Tibial nerve (tissue), 4 donors: ENCODE results near the gene TMCO4. TPM values are rescaled to one million over a fixed set of nuclear protein-coding genes. Genes with fewer than 3 reads are reported as not detected.

ENCODE experiments used
- DNase-seq, 2 donors: peaks; one replicate each; pipeline ENCODE4 v3.0.0-alpha.2; 2019; ENCODE audit warnings: low spot score in 2 of 2
- H3K27ac ChIP-seq, 4 donors: fragments of 200-600 bp; sonication (generic) in 3 of 4; one replicate each; pipeline ENCODE4 v1.5.1; 2017 to 2019; ENCODE audit warnings: mild to moderate bottlenecking in 1 of 4
- H3K27me3 ChIP-seq, 2 donors: fragments of 200-600 bp; sonication (generic) in 1 of 2; one replicate each; pipeline versions ENCODE4 v1.5.1 to v1.6.0; 2017 to 2019
- H3K36me3 ChIP-seq, 3 donors: fragments of 200-600 bp; sonication (generic); one replicate each; pipeline ENCODE4 v1.5.1; 2018 to 2019
- H3K4me1 ChIP-seq, 4 donors: fragments of 200-600 bp; sonication (generic) in 3 of 4; one replicate each; pipeline ENCODE4 v1.5.1; 2017 to 2019
- H3K4me3 ChIP-seq, 4 donors: fragments of 200-600 bp; sonication (generic) in 3 of 4; one replicate each; pipeline ENCODE4 v1.5.1; 2017 to 2019; ENCODE audit warnings: mild to moderate bottlenecking in 1 of 4, moderate library complexity in 1 of 4
- H3K9me3 ChIP-seq, 4 donors: fragments of 200-600 bp; sonication (generic) in 3 of 4; one replicate each; pipeline ENCODE4 v1.5.1; 2017 to 2019
- EP300 ChIP-seq, 2 donors: sonication (generic); formaldehyde crosslinking; IDR thresholded peaks; one replicate each; pipeline ENCODE4 v1.6.1; 2017; ENCODE audit warnings: antibody characterized with exemption in 2 of 2, mild to moderate bottlenecking in 1 of 2
- POLR2A ChIP-seq, 2 donors: fragments of 450-650 bp; IDR thresholded peaks; one replicate each; pipeline ENCODE4 v1.6.1; 2017; ENCODE audit warnings: antibody characterized with exemption in 2 of 2, mild to moderate bottlenecking in 2 of 2, moderate library complexity in 2 of 2
- WGBS, 2 donors: methylation state at CpG; one replicate each; pipeline ENCODE4 v1.1.5; 2018; 5-methylcytosine and 5-hydroxymethylcytosine counted together
- total RNA-seq, 4 donors: library from RNA; depleted of rRNA; stranded (reverse); fragments of >200 nt; gene quantifications; one replicate each; pipeline ENCODE4 v1.1.0, GENCODE V29; 2016
- TF ChIP-seq, protein P1 (sequence below), 5 experiments: fragments of 200-600 bp in 3 of 5; fragments of 450-650 bp in 2 of 5; sonication (generic) in 3 of 5; IDR thresholded peaks; one replicate each; pipeline ENCODE4 v1.5.1; 2016 to 2019; ENCODE audit warnings: antibody characterized with exemption in 5 of 5, mild to moderate bottlenecking in 3 of 5, moderate library complexity in 2 of 5

TMCO4 gene
- total RNA-seq, 4 donors from 2014 or later = 19.3 to 37.5 (median 29.3) TPM

DNA sequence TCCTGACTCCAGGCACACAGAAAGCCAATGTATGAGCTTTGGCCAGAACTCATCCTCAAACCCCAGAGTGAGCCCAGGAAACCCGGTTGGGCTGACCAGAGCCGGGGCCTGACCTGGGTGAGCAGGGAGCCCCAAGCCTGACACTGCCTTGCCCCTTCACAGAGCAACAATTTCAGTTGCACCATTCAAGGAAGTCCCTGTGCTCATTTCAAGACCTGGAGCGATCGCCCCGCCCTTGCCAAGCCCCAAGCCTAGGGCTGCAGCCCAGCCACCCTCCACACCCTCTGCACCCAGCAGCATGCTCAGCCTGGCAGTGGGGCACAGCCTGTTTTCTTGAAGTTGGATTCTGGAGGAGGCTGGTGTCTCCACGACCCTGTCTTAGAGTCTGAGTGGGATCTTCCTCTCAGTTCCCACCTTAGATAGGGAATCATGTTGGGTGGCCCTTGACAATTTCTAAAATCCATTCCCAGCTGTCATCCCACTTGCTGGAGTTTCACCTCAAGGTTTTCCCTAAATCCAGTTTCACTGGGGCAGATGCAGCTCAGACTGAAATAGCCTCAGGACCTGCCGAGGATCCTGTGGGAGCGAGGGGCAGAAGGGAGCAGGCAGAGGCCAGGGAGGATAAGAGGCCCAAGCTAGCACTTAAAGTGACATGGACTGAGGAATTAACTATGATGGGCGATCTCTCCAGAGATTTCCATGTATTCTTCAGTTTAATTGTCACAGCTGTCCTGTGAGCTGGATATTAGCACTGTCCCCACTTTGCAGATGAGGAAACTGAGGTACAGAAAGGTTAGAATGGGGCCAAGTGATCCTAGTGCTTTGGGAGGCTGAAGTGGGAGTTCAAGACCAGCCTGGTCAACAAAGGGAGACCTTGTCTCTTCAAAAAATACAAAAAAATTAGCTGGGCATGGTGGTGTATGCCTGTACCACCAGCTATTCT, 153.1 kb downstream of the TMCO4 start:
- no peak for TF ChIP-seq EP300 (IDR thresholded peaks at IDR 0.05)
- TF ChIP-seq POLR2A (IDR thresholded peaks at IDR 0.05) = no peak
- TF ChIP-seq, protein P1, sequence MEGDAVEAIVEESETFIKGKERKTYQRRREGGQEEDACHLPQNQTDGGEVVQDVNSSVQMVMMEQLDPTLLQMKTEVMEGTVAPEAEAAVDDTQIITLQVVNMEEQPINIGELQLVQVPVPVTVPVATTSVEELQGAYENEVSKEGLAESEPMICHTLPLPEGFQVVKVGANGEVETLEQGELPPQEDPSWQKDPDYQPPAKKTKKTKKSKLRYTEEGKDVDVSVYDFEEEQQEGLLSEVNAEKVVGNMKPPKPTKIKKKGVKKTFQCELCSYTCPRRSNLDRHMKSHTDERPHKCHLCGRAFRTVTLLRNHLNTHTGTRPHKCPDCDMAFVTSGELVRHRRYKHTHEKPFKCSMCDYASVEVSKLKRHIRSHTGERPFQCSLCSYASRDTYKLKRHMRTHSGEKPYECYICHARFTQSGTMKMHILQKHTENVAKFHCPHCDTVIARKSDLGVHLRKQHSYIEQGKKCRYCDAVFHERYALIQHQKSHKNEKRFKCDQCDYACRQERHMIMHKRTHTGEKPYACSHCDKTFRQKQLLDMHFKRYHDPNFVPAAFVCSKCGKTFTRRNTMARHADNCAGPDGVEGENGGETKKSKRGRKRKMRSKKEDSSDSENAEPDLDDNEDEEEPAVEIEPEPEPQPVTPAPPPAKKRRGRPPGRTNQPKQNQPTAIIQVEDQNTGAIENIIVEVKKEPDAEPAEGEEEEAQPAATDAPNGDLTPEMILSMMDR (IDR thresholded peaks at IDR 0.05) = no peak
- peaks cover 0 to 8% of the 10 kb centered on the region in 2 donors for H3K27me3 ChIP-seq
- WGBS, 2 donors = 79 to 82% methylated on average over 6 to 7 of the region's 9 CpGs
- H3K27ac ChIP-seq = peak overlapping the region; percentile 22 to 95 (median 90)
- DNase-seq = no peak
- H3K36me3 ChIP-seq = no peaks in the 10 kb centered on the region
- H3K4me3 ChIP-seq = peak overlapping the region in 2 of 4 donors; percentile 46 to 72
- H3K4me1 ChIP-seq = peaks cover 0 to 68% (median 32%) of the 10 kb centered on the region in 4 donors
- no peaks in the 10 kb centered on the region for H3K9me3 ChIP-seq

DNA sequence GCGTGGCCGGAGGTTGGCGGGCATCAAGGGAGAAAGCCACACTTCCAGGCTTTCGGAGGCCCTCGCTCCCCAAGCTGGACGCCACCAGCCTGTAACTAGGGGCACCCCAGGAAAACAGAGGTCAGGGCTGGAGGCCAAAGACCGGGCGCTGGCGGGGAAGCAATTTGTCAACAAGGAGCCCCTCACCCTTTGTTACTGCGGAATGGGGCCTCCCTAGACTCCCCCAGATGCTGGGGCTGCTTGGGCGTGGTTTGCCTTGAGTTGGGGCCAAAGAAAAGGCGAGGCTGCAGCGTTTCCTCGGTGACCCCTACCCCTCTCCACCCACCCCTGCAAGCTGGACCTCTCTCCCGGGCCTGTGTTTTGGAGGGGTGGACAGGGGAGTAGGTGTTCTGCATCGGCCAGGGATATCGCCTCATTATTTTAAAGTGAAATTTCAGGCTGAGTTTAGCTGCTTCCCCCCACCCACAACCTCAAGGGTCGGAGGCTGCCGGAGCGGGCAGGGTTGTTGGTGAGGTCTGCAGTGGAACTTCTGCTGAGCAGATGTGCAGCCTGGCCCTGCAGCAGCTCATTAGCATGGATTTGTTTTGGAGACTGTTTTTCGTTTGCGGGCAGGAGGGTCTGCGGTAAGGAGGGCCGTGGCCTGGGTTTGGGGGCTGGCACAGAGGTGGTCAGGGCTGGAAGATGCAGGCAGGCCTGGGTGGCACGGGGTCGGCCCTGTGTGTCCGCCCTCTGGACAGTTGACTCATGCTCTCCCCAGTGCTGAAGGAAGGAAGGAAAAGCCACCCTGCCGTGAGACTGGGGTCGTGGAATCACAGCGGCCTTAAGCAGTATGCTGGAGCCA, 154.1 kb downstream of the TMCO4 start:
- H3K27ac ChIP-seq = peak overlapping the region; percentile 86 to 95 (median 90)
- 34 to 41% methylated on average over 23 to 27 of the region's 30 CpGs for WGBS, 2 donors

DNA sequence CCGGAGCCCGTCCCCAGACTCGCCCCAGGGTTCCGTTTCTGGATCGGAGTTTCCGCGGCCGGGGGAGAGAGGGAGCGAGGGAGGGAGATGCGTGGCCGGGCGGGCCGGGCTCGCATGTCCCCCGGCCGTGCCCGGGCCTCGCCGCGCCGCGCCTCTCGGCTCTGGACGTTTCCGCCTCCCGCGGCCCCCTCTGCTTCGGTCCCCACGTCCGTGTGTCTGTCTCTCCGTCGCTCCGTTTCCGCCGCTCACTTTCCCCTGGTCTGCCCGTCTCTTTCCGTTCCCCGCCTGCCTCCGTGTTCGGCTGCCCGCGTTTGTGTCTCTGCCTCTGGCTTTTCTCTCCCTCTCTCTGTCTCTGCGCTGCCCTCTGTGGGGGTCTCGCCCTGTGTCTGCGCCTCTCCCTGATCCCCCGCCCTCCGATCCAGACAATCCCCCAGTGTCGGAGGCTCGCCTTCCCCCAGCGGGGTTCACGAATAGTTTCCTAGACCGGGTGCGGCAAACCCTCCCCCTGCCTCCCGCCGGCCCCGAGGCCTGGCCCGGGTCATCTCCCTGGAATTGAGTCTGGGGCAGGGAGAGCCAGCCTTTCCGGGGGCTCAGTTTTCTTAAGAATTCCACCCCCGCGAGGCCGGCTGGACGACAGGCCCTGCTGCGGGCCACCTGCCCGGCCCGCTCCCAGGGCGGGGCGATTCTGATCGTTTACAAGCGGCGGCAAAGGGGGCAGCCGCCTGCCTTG, 154.9 kb downstream of the TMCO4 start:
- Histone ChIP-seq H3K4me1 (peaks cover 0 to 61% (median 22%) of the 10 kb centered on the region in 4 donors), H3K9me3 (no peaks in the 10 kb centered on the region), H3K27me3 (peaks cover 0 to 8% of the 10 kb centered on the region in 2 donors), H3K27ac (peak overlapping the region; percentile 86 to 95 (median 90)), H3K4me3 (peak overlapping the region; percentile 46 to 72 (median 61)), H3K36me3 (no peaks in the 10 kb centered on the region)
- WGBS, 2 donors = 1 to 2% methylated on average over 50 to 60 of the region's 71 CpGs
- TF ChIP-seq POLR2A (IDR thresholded peaks at IDR 0.05) (no peak), EP300 (IDR thresholded peaks at IDR 0.05) (no peak)
- TF ChIP-seq, protein P1 (IDR thresholded peaks at IDR 0.05) = no peak
- DNase-seq = no peak

More for the DNA sequence above, 154.1 kb downstream of the TMCO4 start:
- Histone ChIP-seq H3K27me3 (peaks cover 0 to 8% of the 10 kb centered on the region in 2 donors), H3K4me1 (peaks cover 0 to 61% (median 27%) of the 10 kb centered on the region in 4 donors), H3K36me3 (no peaks in the 10 kb centered on the region), H3K9me3 (no peaks in the 10 kb centered on the region), H3K4me3 (peak overlapping the region; percentile 46 to 72 (median 61))
- DNase-seq = no peak
- TF ChIP-seq POLR2A (IDR thresholded peaks at IDR 0.05) (no peak), EP300 (IDR thresholded peaks at IDR 0.05) (no peak)
- TF ChIP-seq, protein P1 (IDR thresholded peaks at IDR 0.05) = no peak

DNA sequence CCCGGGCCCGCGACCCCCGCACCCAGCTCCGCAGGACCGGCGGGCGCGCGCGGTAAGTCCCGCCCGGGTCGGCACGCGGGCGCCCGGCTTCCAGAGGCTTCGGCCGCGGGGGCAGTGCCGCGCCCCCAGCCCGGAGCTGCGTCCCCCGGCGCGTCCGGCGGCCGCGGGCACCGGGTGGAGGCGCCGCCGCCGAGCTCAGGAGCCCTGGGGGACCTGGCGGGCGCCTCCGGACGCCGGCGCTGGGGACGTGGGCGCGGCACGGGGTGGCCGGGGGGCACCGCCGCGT, 155.4 kb downstream of the TMCO4 start:
- H3K27me3 ChIP-seq = peaks cover 0 to 8% of the 10 kb centered on the region in 2 donors
- H3K36me3 ChIP-seq = no peaks in the 10 kb centered on the region
- peaks cover 0 to 60% (median 22%) of the 10 kb centered on the region in 4 donors for H3K4me1 ChIP-seq
- no peak for DNase-seq
- peak overlapping the region; percentile 46 to 72 (median 61) for H3K4me3 ChIP-seq
- no peak for TF ChIP-seq POLR2A (IDR thresholded peaks at IDR 0.05)
- no peak for TF ChIP-seq EP300 (IDR thresholded peaks at IDR 0.05)
- TF ChIP-seq, protein P1 (IDR thresholded peaks at IDR 0.05) = no peak
- no peaks in the 10 kb centered on the region for H3K9me3 ChIP-seq
- peak overlapping the region; percentile 86 to 95 (median 90) for H3K27ac ChIP-seq
- WGBS, 2 donors = 1% methylated on average over 37 of the region's 51 CpGs; no CpG with 5 or more reads in 1 of the 2 donors
